Thyroid gland (tissue), 4 donors: ENCODE data around the gene MRPL2.

Source experiments
- CTCF ChIP-seq, 6 experiments: fragments of 200-600 bp in 3 of 6; fragments of 450-650 bp in 3 of 6; sonication (generic) in 3 of 6; IDR thresholded peaks; one replicate each; pipeline ENCODE4 v1.5.1; 2016 to 2019; ENCODE audit warnings: antibody characterized with exemption in 6 of 6, mild to moderate bottlenecking in 2 of 6, inconsistent platforms in 1 of 6, moderate library complexity in 1 of 6
- POLR2A ChIP-seq, 2 donors: fragments of 450-650 bp; IDR thresholded peaks; one replicate each; pipeline ENCODE4 v1.6.1; 2017; ENCODE audit warnings: antibody characterized with exemption in 2 of 2, mild to moderate bottlenecking in 2 of 2, moderate library complexity in 1 of 2

DNA sequence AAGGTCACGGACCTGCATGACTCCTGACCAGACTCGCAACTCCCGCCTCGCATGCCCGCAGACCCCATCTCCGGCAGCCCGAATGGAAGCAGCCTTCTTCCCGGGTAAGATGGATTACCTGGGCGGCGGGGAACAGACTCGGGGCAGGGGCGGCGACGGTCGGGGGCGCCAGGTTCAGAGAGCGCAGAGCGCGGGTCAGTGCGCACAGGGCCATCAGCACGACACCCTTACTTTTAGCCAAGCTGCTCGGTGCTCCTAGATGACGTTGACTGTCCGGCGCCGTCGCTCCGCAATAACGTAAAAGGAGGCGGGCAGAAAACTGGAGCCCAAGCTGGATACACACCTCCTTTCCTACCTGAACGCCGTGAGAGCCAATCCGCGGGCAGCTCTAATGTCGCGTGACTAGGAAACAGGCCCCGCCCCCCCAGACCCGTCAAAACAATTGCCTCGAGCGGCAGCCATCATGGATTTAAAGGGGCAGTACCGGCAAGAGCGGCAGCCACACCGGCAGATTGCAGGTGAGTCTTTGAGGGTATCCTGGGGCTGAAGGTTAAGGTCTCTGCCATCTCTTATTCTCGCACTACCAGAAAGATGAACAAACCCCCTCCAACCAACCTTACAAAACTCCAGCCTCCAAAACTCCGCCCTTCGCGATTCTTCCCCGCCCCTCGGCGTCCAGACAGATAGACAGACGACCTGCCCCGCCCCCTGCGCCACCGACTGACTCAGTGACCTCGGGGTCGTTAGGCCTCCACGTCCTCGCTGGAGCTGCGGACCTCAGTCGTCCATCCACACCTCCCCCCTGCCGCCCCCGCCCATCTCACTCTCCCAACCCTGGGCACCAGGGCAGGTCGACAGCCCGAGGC is at the start of gene MRPL2, which contains the start of gene KLC4:
- TF ChIP-seq CTCF (IDR thresholded peaks at IDR 0.05) (no peak), POLR2A (IDR thresholded peaks at IDR 0.05) (peak in 1 of 2 donors; percentile 73)
